ENCODE results near the gene ZFP1. TPM values are rescaled to one million over a fixed set of nuclear protein-coding genes. Genes with fewer than 3 reads are reported as not detected.
A peak's percentile ranks its signal among the peaks of the same experiment; 100 is the strongest.
"Not testable (repeated sequence)": the region's sequence is repeated elsewhere in the genome, so short reads cannot be mapped to it uniquely, and the experiment has no call there.

The ZFP1 gene
- total RNA-seq, 2 donors from 2014 or later: 11.2 to 16.7 TPM

- no peaks in the 10 kb centered on the region for H3K27me3 Mint-ChIP-seq
- H3K4me1 Mint-ChIP-seq (ENCODE audit: low read depth in 2 of 2): no peaks in the 10 kb centered on the region
- no peak for DNase-seq (ENCODE audit: low spot score)
- H3K36me3 Mint-ChIP-seq: no peaks in the 10 kb centered on the region
- H3K27ac Mint-ChIP-seq: no peak within 1 kb of the TSS
- peak in 1 of 2 donors; percentile 8 for ATAC-seq
- H3K9me3 Mint-ChIP-seq: no peaks in the 10 kb centered on the region
- no peak within 1 kb of the TSS for H3K4me3 Mint-ChIP-seq
These were observed 58.6 kb downstream of the ZFP1 start, which contains the start of gene CTRB2 for GRCh38 chr16:75206749-75207451. Gene CTRB2 (minus strand): TSS chr16:75207161. CDS start chr16:75207141, 20 bp downstream.

GRCh38 chr16:75207831-75208230, 59.5 kb downstream of the ZFP1 start:
- Mint-ChIP-seq H3K9me3 (no peaks in the 10 kb centered on the region), H3K36me3 (no peaks in the 10 kb centered on the region), H3K4me3 (no peak overlapping the region), H3K27me3 (peaks cover 0 to 3% of the 10 kb centered on the region in 2 donors), H3K27ac (no peak overlapping the region), H3K4me1 (ENCODE audit: low read depth in 2 of 2) (no peaks in the 10 kb centered on the region)
- DNase-seq (ENCODE audit: low spot score) (no peak), ATAC-seq (peak in 1 of 2 donors; percentile 13)

GRCh38 chr16:75208242-75208825, 60.0 kb downstream of the ZFP1 start:
- Mint-ChIP-seq H3K27me3 (peaks cover 0 to 3% of the 10 kb centered on the region in 2 donors), H3K4me1 (ENCODE audit: low read depth in 2 of 2) (no peaks in the 10 kb centered on the region), H3K4me3 (no peak overlapping the region), H3K9me3 (no peaks in the 10 kb centered on the region), H3K27ac (no peak overlapping the region), H3K36me3 (no peaks in the 10 kb centered on the region)
- no peak for ATAC-seq
- DNase-seq (ENCODE audit: low spot score): no peak

- Mint-ChIP-seq H3K9me3 (no peaks in the 10 kb centered on the region), H3K27ac (no peak overlapping the region), H3K36me3 (no peaks in the 10 kb centered on the region), H3K27me3 (peaks cover 0 to 3% of the 10 kb centered on the region in 2 donors), H3K4me1 (ENCODE audit: low read depth in 2 of 2) (no peaks in the 10 kb centered on the region), H3K4me3 (no peak overlapping the region)
- DNase-seq (ENCODE audit: low spot score) (no peak), ATAC-seq (no peak)
These were observed 60.7 kb downstream of the ZFP1 start for GRCh38 chr16:75208861-75209505.

GRCh38 chr16:75209514-75209913, 61.2 kb downstream of the ZFP1 start:
- H3K4me3 Mint-ChIP-seq; ATAC-seq; H3K36me3 Mint-ChIP-seq; H3K27ac Mint-ChIP-seq; H3K9me3 Mint-ChIP-seq; H3K27me3 Mint-ChIP-seq; DNase-seq (ENCODE audit: low spot score); H3K4me1 Mint-ChIP-seq (ENCODE audit: low read depth in 2 of 2): not testable (repeated sequence)

GRCh38 chr16:75209944-75210343, 61.6 kb downstream of the ZFP1 start:
- ATAC-seq: no peak
- Mint-ChIP-seq H3K36me3 (no peaks in the 10 kb centered on the region), H3K4me3 (no peak overlapping the region), H3K27me3 (peaks cover 0 to 3% of the 10 kb centered on the region in 2 donors), H3K9me3 (no peaks in the 10 kb centered on the region), H3K4me1 (ENCODE audit: low read depth in 2 of 2) (no peaks in the 10 kb centered on the region), H3K27ac (no peak overlapping the region)
- no peak for DNase-seq (ENCODE audit: low spot score)

GRCh38 chr16:75211286-75211685, 63.0 kb downstream of the ZFP1 start:
- not testable (repeated sequence) for H3K4me1 Mint-ChIP-seq (ENCODE audit: low read depth in 2 of 2); ATAC-seq; DNase-seq (ENCODE audit: low spot score); H3K27ac Mint-ChIP-seq; H3K27me3 Mint-ChIP-seq; H3K36me3 Mint-ChIP-seq; H3K9me3 Mint-ChIP-seq; H3K4me3 Mint-ChIP-seq

- Mint-ChIP-seq H3K4me1 (ENCODE audit: low read depth in 2 of 2) (peaks cover 4 to 18% of the 10 kb centered on the region in 2 donors), H3K4me3 (no peak overlapping the region), H3K27me3 (peaks cover 0 to 3% of the 10 kb centered on the region in 2 donors), H3K36me3 (no peaks in the 10 kb centered on the region), H3K27ac (no peak overlapping the region), H3K9me3 (no peaks in the 10 kb centered on the region)
- ATAC-seq (no peak), DNase-seq (ENCODE audit: low spot score) (no peak)
These were observed 67.8 kb downstream of the ZFP1 start for GRCh38 chr16:75216127-75216526.

GRCh38 chr16:75216576-75216975, 68.3 kb downstream of the ZFP1 start:
- Mint-ChIP-seq H3K9me3 (no peaks in the 10 kb centered on the region), H3K36me3 (no peaks in the 10 kb centered on the region), H3K27ac (no peak overlapping the region), H3K4me3 (no peak overlapping the region), H3K27me3 (peaks cover 0 to 3% of the 10 kb centered on the region in 2 donors), H3K4me1 (ENCODE audit: low read depth in 2 of 2) (peaks cover 4 to 18% of the 10 kb centered on the region in 2 donors)
- no peak for ATAC-seq
- no peak for DNase-seq (ENCODE audit: low spot score)

- Mint-ChIP-seq H3K9me3 (no peaks in the 10 kb centered on the region), H3K4me1 (ENCODE audit: low read depth in 2 of 2) (peaks cover 4 to 18% of the 10 kb centered on the region in 2 donors), H3K36me3 (no peaks in the 10 kb centered on the region), H3K27ac (no peak overlapping the region), H3K4me3 (no peak overlapping the region), H3K27me3 (peaks cover 0 to under 1% of the 10 kb centered on the region in 2 donors)
- ATAC-seq (no peak), DNase-seq (ENCODE audit: low spot score) (no peak)
These were observed 69.1 kb downstream of the ZFP1 start for GRCh38 chr16:75217389-75217851.

GRCh38 chr16:75218256-75219076, 70.1 kb downstream of the ZFP1 start, which contains the start of gene CTRB1:
Gene CTRB1 (plus strand): TSS chr16:75218988. CDS start chr16:75219008, 20 bp downstream.
- DNase-seq (ENCODE audit: low spot score) (no peak), ATAC-seq (no peak)
- Mint-ChIP-seq H3K4me3 (peak within 1 kb of the TSS; percentile 81), H3K4me1 (ENCODE audit: low read depth in 2 of 2) (peaks cover 4 to 18% of the 10 kb centered on the region in 2 donors), H3K9me3 (no peaks in the 10 kb centered on the region), H3K36me3 (no peaks in the 10 kb centered on the region), H3K27me3 (no peaks in the 10 kb centered on the region), H3K27ac (peak within 1 kb of the TSS; percentile 72 to 82)

GRCh38 chr16:75219088-75219487, 70.8 kb downstream of the ZFP1 start:
- Mint-ChIP-seq H3K36me3 (no peaks in the 10 kb centered on the region), H3K27ac (peak overlapping the region in 1 of 2 donors; percentile 72), H3K27me3 (no peaks in the 10 kb centered on the region), H3K9me3 (no peaks in the 10 kb centered on the region), H3K4me3 (no peak overlapping the region), H3K4me1 (ENCODE audit: low read depth in 2 of 2) (peaks cover 4 to 18% of the 10 kb centered on the region in 2 donors)
- ATAC-seq (no peak), DNase-seq (ENCODE audit: low spot score) (no peak)

- Mint-ChIP-seq H3K27me3 (no peaks in the 10 kb centered on the region), H3K36me3 (no peaks in the 10 kb centered on the region), H3K4me1 (ENCODE audit: low read depth in 2 of 2) (peaks cover 4 to 18% of the 10 kb centered on the region in 2 donors), H3K9me3 (no peaks in the 10 kb centered on the region), H3K27ac (peak overlapping the region; percentile 72 to 82), H3K4me3 (peak overlapping the region; percentile 81)
- DNase-seq (ENCODE audit: low spot score) (no peak), ATAC-seq (peak; percentile 52 to 78)
These were observed 71.5 kb downstream of the ZFP1 start for GRCh38 chr16:75219838-75220237.
